LNCaP clone FGC (cell line): Measurements from ENCODE around the gene CELF5.
"Not testable (repeated sequence)": the region's sequence is repeated elsewhere in the genome, so short reads cannot be mapped to it uniquely, and the experiment has no call there.

Experiments used
- DNase-seq: peaks from one replicate; pipeline ENCODE4 v3.0.0-alpha.2; 2011; ENCODE audit warnings: low read depth
- H3K4me3 ChIP-seq: 2 replicates; pipeline ENCODE4 v1.5.1; 2011; ENCODE audit warnings: mild to moderate bottlenecking, low read depth, low read length, control low read depth
- TF ChIP-seq, protein P1 (sequence below): IDR thresholded peaks from 2 replicates; pipeline ENCODE4 v1.5.1; 2012; ENCODE audit warnings: mild to moderate bottlenecking; ENCODE audit not compliant: control insufficient read depth, insufficient read depth; ENCODE audit errors: extremely low read depth

The CELF5 gene

DNA sequence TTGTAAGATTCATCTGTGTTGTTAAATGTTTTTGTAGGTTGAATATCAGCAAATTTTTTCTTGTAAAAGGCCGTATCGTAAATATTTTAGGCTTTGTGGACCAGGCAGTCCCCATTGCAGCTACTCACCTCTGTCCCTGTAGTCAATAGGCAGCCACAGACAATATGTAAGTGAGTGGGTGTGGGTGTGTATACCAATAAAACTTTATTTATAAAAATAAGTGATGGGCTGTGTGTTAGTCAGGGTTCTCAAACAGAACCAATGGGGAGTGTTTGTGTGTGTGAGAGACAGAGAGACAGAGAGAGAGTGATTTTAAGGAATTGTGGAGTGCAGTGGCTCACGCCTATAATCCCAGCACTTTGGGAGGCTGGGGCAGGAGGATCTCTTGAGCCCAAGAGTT is 104.3 kb downstream of the CELF5 start:
- TF ChIP-seq, protein P1, sequence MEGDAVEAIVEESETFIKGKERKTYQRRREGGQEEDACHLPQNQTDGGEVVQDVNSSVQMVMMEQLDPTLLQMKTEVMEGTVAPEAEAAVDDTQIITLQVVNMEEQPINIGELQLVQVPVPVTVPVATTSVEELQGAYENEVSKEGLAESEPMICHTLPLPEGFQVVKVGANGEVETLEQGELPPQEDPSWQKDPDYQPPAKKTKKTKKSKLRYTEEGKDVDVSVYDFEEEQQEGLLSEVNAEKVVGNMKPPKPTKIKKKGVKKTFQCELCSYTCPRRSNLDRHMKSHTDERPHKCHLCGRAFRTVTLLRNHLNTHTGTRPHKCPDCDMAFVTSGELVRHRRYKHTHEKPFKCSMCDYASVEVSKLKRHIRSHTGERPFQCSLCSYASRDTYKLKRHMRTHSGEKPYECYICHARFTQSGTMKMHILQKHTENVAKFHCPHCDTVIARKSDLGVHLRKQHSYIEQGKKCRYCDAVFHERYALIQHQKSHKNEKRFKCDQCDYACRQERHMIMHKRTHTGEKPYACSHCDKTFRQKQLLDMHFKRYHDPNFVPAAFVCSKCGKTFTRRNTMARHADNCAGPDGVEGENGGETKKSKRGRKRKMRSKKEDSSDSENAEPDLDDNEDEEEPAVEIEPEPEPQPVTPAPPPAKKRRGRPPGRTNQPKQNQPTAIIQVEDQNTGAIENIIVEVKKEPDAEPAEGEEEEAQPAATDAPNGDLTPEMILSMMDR: no peak
- DNase-seq: no peak
- H3K4me3 ChIP-seq: no peak overlapping the region

DNA sequence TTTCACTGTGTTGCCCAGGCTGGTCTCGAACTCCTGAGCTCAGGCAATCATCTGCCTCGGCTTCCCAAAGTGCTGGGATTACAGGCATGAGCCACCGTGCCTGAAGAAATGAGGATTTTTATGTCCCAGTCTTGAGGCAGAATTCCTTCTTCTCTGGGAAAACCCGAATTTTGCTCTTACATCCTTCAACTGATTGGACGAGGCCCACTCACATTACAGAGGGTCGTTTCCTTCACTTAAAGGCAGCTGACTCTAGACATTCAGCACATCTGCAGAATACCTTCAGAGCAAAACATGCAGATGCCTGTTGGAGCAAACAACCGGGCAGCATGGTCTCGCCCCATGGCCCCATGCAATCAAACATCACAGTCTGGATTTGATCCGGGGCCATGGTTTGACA is 105.6 kb downstream of the CELF5 start:
- no peak for DNase-seq
- TF ChIP-seq, protein P1: no peak
- no peak overlapping the region for H3K4me3 ChIP-seq

DNA sequence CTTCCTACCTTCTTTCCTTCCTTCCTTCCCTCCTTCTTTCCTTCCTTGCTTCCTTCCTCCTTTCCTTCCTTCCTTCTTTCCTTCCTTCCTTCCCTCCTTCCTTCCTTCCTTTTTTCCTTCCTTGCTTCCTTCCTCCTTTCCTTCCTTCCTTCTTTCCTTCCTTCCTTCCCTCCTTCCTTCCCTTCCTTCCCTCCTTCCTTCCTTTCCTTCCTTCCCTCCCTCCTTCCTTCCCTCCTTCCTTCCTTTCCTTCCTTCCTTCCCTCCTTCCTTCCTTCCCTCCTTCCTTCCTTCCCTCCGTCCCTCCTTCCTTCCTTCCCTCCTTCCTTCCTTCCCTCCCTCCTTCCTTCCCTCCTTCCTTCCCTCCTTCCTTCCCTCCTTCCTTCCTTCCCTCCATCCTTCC is 107.8 kb downstream of the CELF5 start:
- not testable (repeated sequence) for H3K4me3 ChIP-seq

DNA sequence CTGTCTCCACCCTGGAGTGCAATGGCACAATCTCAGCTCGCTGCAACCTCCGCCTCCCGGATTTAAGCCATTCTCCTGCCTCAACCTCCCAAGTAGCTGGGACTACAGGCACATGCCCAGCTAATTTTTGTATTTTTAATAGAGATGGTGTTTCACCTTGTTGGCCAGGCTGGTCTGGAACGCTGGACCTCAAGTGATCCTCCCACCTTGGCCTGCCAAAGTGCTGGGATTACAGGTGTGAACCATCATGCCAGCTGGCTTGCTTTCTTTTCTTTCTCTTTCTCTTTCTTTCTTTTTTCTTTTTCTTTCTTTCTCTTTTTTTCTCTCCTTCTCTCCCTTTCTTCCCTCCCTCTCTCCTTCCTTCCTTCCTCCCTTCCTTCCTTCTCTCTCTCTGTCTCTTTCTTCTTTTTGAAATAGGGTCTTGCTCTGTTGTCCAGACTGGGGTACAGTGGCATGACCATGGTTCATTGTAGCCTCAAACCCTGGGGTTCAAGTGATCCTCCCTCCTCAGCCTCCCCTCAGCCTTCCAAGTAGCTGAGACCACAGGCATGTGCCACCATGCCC is 108.6 kb downstream of the CELF5 start:
- DNase-seq: no peak
- TF ChIP-seq, protein P1: no peak
- no peak overlapping the region for H3K4me3 ChIP-seq

More for the DNA sequence above, 107.8 kb downstream of the CELF5 start:
- DNase-seq: not testable (repeated sequence)

DNA sequence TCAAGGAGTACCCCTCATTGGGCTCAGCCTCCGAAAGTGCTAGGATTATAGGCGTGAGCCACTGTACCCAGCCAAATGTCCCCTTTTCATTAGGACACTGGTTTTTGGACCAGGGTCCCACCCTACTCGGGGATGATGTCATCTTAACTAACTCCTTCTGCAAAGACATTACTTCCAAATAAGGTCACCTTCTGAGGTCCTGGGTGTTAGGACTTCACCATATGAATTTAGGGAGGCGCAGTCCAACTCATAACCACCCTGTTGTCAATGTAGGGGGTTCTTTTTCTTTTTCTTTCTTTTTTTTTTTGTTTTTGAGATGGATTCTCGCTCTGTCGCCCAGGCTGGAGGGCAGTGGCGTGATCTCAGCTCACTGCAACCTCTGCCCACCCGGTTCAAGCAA is 109.2 kb downstream of the CELF5 start:
- DNase-seq: no peak
- TF ChIP-seq, protein P1: no peak
- H3K4me3 ChIP-seq: no peak overlapping the region

DNA sequence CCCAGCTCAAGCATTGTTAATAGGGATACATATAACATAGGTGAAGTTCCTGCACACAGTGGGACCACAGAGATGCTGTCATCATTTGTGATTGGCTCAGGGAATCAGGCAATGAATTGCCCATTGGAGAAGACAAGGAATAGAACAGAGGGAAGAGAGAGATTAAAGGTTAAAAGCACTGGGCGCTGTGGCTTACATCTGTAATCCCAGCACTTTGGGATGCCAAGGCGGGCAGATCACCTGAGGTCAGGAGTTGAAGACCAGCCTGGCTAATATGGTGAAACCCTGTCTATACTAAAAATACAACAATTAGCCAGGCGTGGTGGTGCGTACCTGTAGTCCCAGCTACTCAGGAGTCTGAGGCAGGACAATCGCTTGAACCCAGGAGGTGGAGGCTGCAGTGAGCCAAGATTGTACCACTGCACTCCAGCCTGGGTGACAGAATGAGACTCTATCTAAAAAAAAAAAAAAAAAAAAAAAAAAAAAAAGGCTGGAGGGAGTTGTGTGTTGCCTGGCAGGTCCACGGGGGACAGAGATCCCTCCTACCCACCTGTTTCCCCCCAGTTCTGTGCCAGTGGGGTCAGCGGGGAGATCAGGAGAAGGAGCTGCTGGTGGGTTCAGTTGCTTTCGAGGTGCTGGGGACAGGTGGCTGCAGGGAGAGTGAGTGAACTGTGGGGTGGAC is 110.4 kb downstream of the CELF5 start:
- H3K4me3 ChIP-seq, DNase-seq: not testable (repeated sequence)

DNA sequence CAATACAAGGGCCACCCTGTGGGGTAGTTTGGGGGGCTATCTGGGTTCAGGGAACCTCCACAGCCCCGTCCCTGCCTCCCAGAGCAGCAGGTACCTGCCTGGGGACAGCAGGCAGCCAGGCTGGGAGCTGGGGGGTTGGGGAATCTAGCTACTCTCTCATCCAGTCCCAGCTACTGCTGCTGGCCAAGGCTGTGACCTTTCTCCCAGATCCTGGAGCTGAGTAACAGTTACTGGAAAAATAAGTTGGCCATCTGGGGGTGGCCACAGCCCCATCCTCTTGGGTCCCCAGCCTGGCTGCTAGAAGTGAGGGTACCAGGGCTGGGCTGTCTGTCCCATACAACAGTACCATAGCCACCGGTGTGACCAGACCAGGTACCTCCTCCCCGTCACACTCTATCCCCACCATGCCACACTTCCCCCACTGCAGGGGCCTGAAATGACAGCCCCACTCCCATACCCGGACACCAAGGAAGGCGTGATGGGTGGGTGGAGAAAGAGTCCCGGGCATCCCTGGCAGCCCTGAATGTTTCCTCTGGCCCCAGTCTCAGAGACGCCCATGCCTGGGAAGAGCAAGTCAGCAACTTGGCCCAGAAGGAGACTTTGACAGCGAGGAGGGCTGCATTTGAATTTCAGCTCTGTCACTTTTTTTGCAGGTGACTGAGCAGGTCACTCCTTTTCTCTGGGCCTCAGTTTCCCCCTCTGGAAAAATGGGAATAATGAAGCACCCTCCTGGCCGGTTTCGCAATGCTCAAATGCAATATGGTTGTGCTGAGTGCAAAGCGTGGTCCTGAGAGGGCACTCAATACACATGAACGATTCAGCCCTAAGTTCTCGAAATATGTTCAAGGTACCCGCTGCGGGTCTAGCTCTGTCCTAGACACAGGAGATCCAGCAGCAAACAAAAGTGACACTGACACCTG is 111.2 kb downstream of the CELF5 start:
- TF ChIP-seq, protein P1: no peak
- H3K4me3 ChIP-seq: no peak overlapping the region
- DNase-seq: no peak

DNA sequence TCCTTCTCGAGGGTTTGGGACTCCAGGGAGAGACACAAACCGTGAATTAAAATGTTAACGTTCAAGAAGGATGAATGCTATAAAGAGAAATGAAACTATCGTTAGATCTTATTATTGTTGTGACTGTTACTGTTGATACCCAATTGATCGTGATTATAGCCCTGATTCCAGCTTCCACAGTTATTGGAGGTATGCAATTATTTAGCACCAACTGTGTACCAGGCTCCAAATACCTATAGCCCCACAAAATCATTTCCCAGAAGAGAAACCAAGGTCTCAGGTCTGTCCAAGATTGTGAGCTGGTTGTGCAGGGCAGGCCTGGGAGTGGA is 111.9 kb downstream of the CELF5 start:
- no peak overlapping the region for H3K4me3 ChIP-seq
- no peak for DNase-seq
- TF ChIP-seq, protein P1: no peak
